GM23338 (cell line): ENCODE data around the gene CRTC3. TPM values are rescaled to one million over a fixed set of nuclear protein-coding genes. Genes with fewer than 3 reads are reported as not detected.
"Not testable (repeated sequence)": the region's sequence is repeated elsewhere in the genome, so short reads cannot be mapped to it uniquely, and the experiment has no call there.

Experiments used
- ATAC-seq: fragments of 200-7000 bp; cut with Tn5 transposase; 3 replicates; pipeline ENCODE4 v1.9.1; 2020
- DNase-seq: peaks from one replicate; pipeline ENCODE4 v3.0.0-alpha.2; 2015; ENCODE audit warnings: low spot score
- H2AFZ ChIP-seq: fragments of 200-600 bp; sonication (generic); 2 replicates; pipeline ENCODE4 v1.8.0; 2016; ENCODE audit warnings: antibody characterized with exemption, mild to moderate bottlenecking, moderate library complexity
- H3F3A ChIP-seq: fragments of 200-600 bp; sonication (generic); replicated peaks from 2 replicates; pipeline ENCODE4 v1.8.0; 2017; ENCODE audit warnings: antibody characterized with exemption, mixed run types, low read depth
- H3K27ac ChIP-seq: fragments of 200-600 bp; sonication (generic); 2 replicates; pipeline ENCODE4 v1.6.1; 2016; ENCODE audit warnings: low read depth
- H3K27me3 ChIP-seq: fragments of 200-600 bp; sonication (generic); 2 replicates; pipeline ENCODE4 v1.8.0; 2016; ENCODE audit warnings: mild to moderate bottlenecking, mixed run types, moderate library complexity; ENCODE audit not compliant: insufficient read depth
- H3K36me3 ChIP-seq: fragments of 200-600 bp; sonication (generic); 2 replicates; pipeline ENCODE4 v1.8.0; 2016; ENCODE audit warnings: mild to moderate bottlenecking; ENCODE audit not compliant: insufficient read depth
- H3K4me1 ChIP-seq: fragments of 200-600 bp; sonication (generic); 2 replicates; pipeline ENCODE4 v1.8.0; 2016; ENCODE audit warnings: mild to moderate bottlenecking, moderate library complexity; ENCODE audit not compliant: insufficient read depth
- H3K4me2 ChIP-seq: fragments of 200-600 bp; sonication (generic); 2 replicates; pipeline ENCODE4 v1.7.1; 2017; ENCODE audit warnings: mixed run types
- H3K4me3 ChIP-seq: fragments of 200-600 bp; sonication (generic); 2 replicates; pipeline ENCODE4 v1.6.1; 2016; ENCODE audit warnings: mixed run types
- H3K79me2 ChIP-seq: fragments of 200-600 bp; sonication (generic); replicated peaks from 2 replicates; pipeline ENCODE4 v1.8.0; 2017; ENCODE audit warnings: mild to moderate bottlenecking; ENCODE audit not compliant: insufficient read depth
- H3K9me2 ChIP-seq: fragments of 200-600 bp; sonication (generic); 2 replicates; pipeline ENCODE4 v1.8.0; 2017; ENCODE audit not compliant: insufficient read depth
- H4K20me1 ChIP-seq: fragments of 200-600 bp; sonication (generic); replicated peaks from 2 replicates; pipeline ENCODE4 v1.8.0; 2017; ENCODE audit warnings: mild to moderate bottlenecking; ENCODE audit not compliant: insufficient read depth
- H3K27ac Mint-ChIP-seq: 2 replicates; pipeline ENCODE4 v1.8.0; 2020; ENCODE audit warnings: inconsistent platforms, mild to moderate bottlenecking, moderate library complexity, mixed read lengths
- H3K27me3 Mint-ChIP-seq: 3 replicates; pipeline ENCODE4 v1.8.0; 2022; ENCODE audit warnings: low read depth, mild to moderate bottlenecking, moderate library complexity, mixed read lengths, inconsistent platforms; ENCODE audit not compliant: insufficient read depth, poor library complexity
- H3K36me3 Mint-ChIP-seq: 3 replicates; pipeline ENCODE4 v1.8.0; 2021; ENCODE audit warnings: low read depth, mild to moderate bottlenecking, inconsistent platforms, moderate library complexity, mixed read lengths
- H3K4me1 Mint-ChIP-seq: 3 replicates; pipeline ENCODE4 v1.8.0; 2020; ENCODE audit warnings: mild to moderate bottlenecking, inconsistent platforms, mixed read lengths
- H3K4me3 Mint-ChIP-seq: 3 replicates; pipeline ENCODE4 v1.8.0; 2021; ENCODE audit warnings: moderate library complexity, mild to moderate bottlenecking, inconsistent platforms, mixed read lengths
- H3K9me3 Mint-ChIP-seq: 3 replicates; pipeline ENCODE4 v1.8.0; 2020; ENCODE audit warnings: moderate library complexity, mild to moderate bottlenecking, inconsistent platforms, mixed read lengths
- CREB1 ChIP-seq: fragments of 250-450 bp; sonication (Bioruptor Pico); IDR thresholded peaks from 2 replicates; pipeline ENCODE4 v1.5.0; 2020; ENCODE audit warnings: low read depth, mild to moderate bottlenecking, moderate library complexity
- EZH2 ChIP-seq: fragments of 200-600 bp; sonication (generic); IDR thresholded peaks from one replicate; pipeline ENCODE4 v1.8.0; 2017; ENCODE audit warnings: antibody characterized with exemption, mild to moderate bottlenecking, low read depth; ENCODE audit not compliant: unreplicated experiment
- JUNB ChIP-seq: IDR thresholded peaks from one replicate; pipeline ENCODE4 v1.6.1; 2016; ENCODE audit warnings: antibody characterized with exemption; ENCODE audit not compliant: unreplicated experiment
- NANOG ChIP-seq: IDR thresholded peaks from 2 replicates; pipeline ENCODE4 v1.6.1; 2016; ENCODE audit warnings: antibody characterized with exemption, borderline replicate concordance
- POLR2AphosphoS5 ChIP-seq: IDR thresholded peaks from 2 replicates; pipeline ENCODE4 v1.6.1; 2016; ENCODE audit warnings: antibody characterized with exemption, low read depth
- STAT1 ChIP-seq: IDR thresholded peaks from one replicate; pipeline ENCODE4 v1.6.1; 2016; ENCODE audit warnings: antibody characterized with exemption; ENCODE audit not compliant: unreplicated experiment
- ZNF114 ChIP-seq: fragments of 250-450 bp; sonication (Bioruptor Pico); IDR thresholded peaks from 2 replicates; pipeline ENCODE4 v1.5.0; 2020; ENCODE audit warnings: mild to moderate bottlenecking, moderate library complexity
- ZNF331 ChIP-seq: fragments of 250-450 bp; sonication (Bioruptor Pico); IDR thresholded peaks from 2 replicates; pipeline ENCODE4 v1.5.0; 2020; ENCODE audit warnings: low read depth, mild to moderate bottlenecking, moderate library complexity
- polyA plus RNA-seq: library from polyadenylated mRNA; unstranded; fragments of >200 nt; fragmentation: Nextera tagmentation; extraction: Ambion mirVana; gene quantifications from 2 replicates; pipeline ENCODE4 v1.2.1, GENCODE V29; 2016
- total RNA-seq: library from RNA; depleted of rRNA; stranded (reverse); fragments of >200 nt; shearing (Covaris generic); gene quantifications from 2 replicates; pipeline ENCODE4 v1.2.3, GENCODE V29; 2014
- TF ChIP-seq, protein P1 (sequence below), 2 experiments: fragments of 200-600 bp in 1 of 2; sonication (generic) in 1 of 2; conservative IDR thresholded peaks; 2 replicates each; pipeline versions ENCODE4 v1.5.1 to v1.6.1; 2016 to 2017; ENCODE audit warnings: antibody characterized with exemption in 2 of 2, low read depth in 2 of 2, mild to moderate bottlenecking in 2 of 2, moderate library complexity in 1 of 2
- TF ChIP-seq, protein P2 (sequence below): IDR thresholded peaks from 2 replicates; pipeline ENCODE4 v1.6.1; 2016; ENCODE audit warnings: antibody characterized with exemption
- TF ChIP-seq, protein P3 (sequence below): fragments of 250-450 bp; sonication (Bioruptor Pico); IDR thresholded peaks from 2 replicates; pipeline ENCODE4 v1.5.0; 2020; ENCODE audit warnings: mild to moderate bottlenecking, moderate library complexity

CRTC3 gene
- total and polyA plus RNA-seq, 2 experiments from 2014 or later, result 2.8 to 3.8 TPM

DNA sequence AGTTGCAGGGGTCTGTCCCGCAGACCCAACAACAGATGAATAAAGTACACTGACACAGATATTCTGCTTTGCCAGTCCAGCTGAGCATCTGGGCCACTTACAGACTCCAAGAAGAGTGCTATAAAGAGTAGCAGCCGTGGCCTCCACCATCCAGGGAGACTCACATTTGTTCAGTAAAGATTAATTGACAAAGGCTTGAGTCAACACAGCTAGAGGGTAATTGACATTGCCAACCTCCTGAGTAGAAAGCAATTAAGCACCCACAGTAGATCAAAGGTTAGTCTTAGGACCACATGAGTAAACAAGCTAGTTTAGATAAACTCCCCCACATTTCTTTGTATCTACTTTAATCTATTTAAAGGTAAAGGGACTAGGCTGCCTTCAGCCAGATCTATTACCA is 16.3 kb upstream of the CRTC3 start:
- H3K27ac ChIP-seq, result no peak overlapping the region
- ATAC-seq, result no peak
- DNase-seq, result no peak
- TF ChIP-seq EZH2 (no peak), POLR2AphosphoS5 (no peak), ZNF331 (CRISPR knock-in tag) (no peak), CREB1 (no peak), JUNB (no peak), ZNF114 (CRISPR knock-in tag) (no peak), STAT1 (no peak), NANOG (no peak)
- TF ChIP-seq, protein P1, sequence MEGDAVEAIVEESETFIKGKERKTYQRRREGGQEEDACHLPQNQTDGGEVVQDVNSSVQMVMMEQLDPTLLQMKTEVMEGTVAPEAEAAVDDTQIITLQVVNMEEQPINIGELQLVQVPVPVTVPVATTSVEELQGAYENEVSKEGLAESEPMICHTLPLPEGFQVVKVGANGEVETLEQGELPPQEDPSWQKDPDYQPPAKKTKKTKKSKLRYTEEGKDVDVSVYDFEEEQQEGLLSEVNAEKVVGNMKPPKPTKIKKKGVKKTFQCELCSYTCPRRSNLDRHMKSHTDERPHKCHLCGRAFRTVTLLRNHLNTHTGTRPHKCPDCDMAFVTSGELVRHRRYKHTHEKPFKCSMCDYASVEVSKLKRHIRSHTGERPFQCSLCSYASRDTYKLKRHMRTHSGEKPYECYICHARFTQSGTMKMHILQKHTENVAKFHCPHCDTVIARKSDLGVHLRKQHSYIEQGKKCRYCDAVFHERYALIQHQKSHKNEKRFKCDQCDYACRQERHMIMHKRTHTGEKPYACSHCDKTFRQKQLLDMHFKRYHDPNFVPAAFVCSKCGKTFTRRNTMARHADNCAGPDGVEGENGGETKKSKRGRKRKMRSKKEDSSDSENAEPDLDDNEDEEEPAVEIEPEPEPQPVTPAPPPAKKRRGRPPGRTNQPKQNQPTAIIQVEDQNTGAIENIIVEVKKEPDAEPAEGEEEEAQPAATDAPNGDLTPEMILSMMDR (conservative IDR thresholded peaks at IDR 0.05; ENCODE audit: low read depth in 2 of 2), result no peak
- TF ChIP-seq, protein P2, sequence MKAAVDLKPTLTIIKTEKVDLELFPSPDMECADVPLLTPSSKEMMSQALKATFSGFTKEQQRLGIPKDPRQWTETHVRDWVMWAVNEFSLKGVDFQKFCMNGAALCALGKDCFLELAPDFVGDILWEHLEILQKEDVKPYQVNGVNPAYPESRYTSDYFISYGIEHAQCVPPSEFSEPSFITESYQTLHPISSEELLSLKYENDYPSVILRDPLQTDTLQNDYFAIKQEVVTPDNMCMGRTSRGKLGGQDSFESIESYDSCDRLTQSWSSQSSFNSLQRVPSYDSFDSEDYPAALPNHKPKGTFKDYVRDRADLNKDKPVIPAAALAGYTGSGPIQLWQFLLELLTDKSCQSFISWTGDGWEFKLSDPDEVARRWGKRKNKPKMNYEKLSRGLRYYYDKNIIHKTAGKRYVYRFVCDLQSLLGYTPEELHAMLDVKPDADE, result no peak
- TF ChIP-seq, protein P3, sequence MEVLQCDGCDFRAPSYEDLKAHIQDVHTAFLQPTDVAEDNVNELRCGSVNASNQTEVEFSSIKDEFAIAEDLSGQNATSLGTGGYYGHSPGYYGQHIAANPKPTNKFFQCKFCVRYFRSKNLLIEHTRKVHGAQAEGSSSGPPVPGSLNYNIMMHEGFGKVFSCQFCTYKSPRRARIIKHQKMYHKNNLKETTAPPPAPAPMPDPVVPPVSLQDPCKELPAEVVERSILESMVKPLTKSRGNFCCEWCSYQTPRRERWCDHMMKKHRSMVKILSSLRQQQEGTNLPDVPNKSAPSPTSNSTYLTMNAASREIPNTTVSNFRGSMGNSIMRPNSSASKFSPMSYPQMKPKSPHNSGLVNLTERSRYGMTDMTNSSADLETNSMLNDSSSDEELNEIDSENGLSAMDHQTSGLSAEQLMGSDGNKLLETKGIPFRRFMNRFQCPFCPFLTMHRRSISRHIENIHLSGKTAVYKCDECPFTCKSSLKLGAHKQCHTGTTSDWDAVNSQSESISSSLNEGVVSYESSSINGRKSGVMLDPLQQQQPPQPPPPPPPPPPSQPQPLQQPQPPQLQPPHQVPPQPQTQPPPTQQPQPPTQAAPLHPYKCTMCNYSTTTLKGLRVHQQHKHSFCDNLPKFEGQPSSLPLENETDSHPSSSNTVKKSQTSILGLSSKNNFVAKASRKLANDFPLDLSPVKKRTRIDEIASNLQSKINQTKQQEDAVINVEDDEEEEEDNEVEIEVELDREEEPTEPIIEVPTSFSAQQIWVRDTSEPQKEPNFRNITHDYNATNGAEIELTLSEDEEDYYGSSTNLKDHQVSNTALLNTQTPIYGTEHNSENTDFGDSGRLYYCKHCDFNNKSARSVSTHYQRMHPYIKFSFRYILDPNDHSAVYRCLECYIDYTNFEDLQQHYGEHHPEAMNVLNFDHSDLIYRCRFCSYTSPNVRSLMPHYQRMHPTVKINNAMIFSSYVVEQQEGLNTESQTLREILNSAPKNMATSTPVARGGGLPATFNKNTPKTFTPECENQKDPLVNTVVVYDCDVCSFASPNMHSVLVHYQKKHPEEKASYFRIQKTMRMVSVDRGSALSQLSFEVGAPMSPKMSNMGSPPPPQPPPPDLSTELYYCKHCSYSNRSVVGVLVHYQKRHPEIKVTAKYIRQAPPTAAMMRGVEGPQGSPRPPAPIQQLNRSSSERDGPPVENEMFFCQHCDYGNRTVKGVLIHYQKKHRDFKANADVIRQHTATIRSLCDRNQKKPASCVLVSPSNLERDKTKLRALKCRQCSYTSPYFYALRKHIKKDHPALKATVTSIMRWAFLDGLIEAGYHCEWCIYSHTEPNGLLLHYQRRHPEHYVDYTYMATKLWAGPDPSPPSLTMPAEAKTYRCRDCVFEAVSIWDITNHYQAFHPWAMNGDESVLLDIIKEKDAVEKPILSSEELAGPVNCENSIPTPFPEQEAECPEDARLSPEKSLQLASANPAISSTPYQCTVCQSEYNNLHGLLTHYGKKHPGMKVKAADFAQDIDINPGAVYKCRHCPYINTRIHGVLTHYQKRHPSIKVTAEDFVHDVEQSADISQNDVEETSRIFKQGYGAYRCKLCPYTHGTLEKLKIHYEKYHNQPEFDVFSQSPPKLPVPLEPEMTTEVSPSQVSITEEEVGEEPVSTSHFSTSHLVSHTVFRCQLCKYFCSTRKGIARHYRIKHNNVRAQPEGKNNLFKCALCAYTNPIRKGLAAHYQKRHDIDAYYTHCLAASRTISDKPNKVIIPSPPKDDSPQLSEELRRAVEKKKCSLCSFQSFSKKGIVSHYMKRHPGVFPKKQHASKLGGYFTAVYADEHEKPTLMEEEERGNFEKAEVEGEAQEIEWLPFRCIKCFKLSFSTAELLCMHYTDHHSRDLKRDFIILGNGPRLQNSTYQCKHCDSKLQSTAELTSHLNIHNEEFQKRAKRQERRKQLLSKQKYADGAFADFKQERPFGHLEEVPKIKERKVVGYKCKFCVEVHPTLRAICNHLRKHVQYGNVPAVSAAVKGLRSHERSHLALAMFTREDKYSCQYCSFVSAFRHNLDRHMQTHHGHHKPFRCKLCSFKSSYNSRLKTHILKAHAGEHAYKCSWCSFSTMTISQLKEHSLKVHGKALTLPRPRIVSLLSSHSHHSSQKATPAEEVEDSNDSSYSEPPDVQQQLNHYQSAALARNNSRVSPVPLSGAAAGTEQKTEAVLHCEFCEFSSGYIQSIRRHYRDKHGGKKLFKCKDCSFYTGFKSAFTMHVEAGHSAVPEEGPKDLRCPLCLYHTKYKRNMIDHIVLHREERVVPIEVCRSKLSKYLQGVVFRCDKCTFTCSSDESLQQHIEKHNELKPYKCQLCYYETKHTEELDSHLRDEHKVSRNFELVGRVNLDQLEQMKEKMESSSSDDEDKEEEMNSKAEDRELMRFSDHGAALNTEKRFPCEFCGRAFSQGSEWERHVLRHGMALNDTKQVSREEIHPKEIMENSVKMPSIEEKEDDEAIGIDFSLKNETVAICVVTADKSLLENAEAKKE, result no peak
- no peaks in the 10 kb centered on the region for H3F3A ChIP-seq
- Mint-ChIP-seq H3K4me1 (no peaks in the 10 kb centered on the region), H3K9me3 (peaks cover 23% of the 10 kb centered on the region), H3K4me3 (no peak overlapping the region), H3K36me3 (peaks cover 5% of the 10 kb centered on the region; the same call in 1 of the 3 replicates), H3K27me3 (no peaks in the 10 kb centered on the region), H3K27ac (no peak overlapping the region)
- H3K79me2 ChIP-seq, result no peaks in the 10 kb centered on the region
- H4K20me1 ChIP-seq, result no peaks in the 10 kb centered on the region
- H3K27me3 ChIP-seq, result no peaks in the 10 kb centered on the region
- H3K4me2 ChIP-seq, result no peak overlapping the region
- no peak overlapping the region for H2AFZ ChIP-seq
- no peaks in the 10 kb centered on the region; the same call in 1 of the 2 replicates for H3K9me2 ChIP-seq
- no peaks in the 10 kb centered on the region for H3K36me3 ChIP-seq
- no peak overlapping the region for H3K4me3 ChIP-seq
- H3K4me1 ChIP-seq, result 0 out of 2 replicates have a peak, but pooled peaks cover 4% of the 10 kb centered on the region

DNA sequence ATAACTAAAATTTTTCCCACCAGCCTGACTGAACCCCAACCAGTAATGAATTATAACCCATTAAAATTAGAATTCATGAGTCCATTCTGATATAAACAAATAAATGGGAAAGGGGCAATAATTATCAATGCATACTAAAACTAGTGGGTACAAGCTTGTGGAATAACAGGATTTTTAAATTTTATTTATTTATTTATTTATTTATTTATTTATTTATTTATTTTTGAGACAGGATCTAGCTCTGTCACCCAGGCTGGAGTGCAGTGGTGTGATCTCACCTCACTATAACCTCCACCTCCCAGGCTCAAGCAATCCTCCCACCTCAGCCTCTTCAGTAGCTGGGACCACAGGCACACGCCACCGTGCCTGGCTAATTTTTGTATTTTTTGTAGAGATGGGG is 15.8 kb upstream of the CRTC3 start:
- H3K36me3 ChIP-seq, H3K27ac Mint-ChIP-seq, H3K4me1 ChIP-seq, H3K4me3 Mint-ChIP-seq, H3K36me3 Mint-ChIP-seq, H3K27ac ChIP-seq, H2AFZ ChIP-seq, H3K27me3 Mint-ChIP-seq, H3F3A ChIP-seq, ATAC-seq, H3K4me1 Mint-ChIP-seq, DNase-seq, H4K20me1 ChIP-seq, H3K79me2 ChIP-seq, H3K9me2 ChIP-seq, H3K4me3 ChIP-seq, H3K4me2 ChIP-seq, H3K27me3 ChIP-seq: not testable (repeated sequence)
- H3K9me3 Mint-ChIP-seq, result peaks cover 23% of the 10 kb centered on the region
